Left lung (tissue), 10 donors: ENCODE data around the gene CAMTA1. TPM values are rescaled to one million over a fixed set of nuclear protein-coding genes. Genes with fewer than 3 reads are reported as not detected.

Experiments
- ATAC-seq: fragments of 200-7000 bp; cut with Tn5 transposase; one replicate; pipeline ENCODE4 v1.9.1; 2020; ENCODE audit warnings: moderate library complexity
- DNase-seq, 4 donors: peaks; one replicate each; pipeline ENCODE4 v3.0.0-alpha.2; 2013 to 2020
- H3K27ac ChIP-seq, 2 donors: fragments of 200-600 bp; sonication (generic) in 1 of 2; one replicate each; pipeline versions ENCODE4 v1.5.0 to v1.8.0; 2020 to 2021
- H3K27me3 ChIP-seq, 2 donors: fragments of 200-600 bp; sonication (generic) in 1 of 2; one replicate each; pipeline versions ENCODE4 v1.5.0 to v1.8.0; 2020 to 2021
- H3K36me3 ChIP-seq, 2 donors: fragments of 200-600 bp; sonication (generic) in 1 of 2; one replicate each; pipeline versions ENCODE4 v1.5.0 to v1.8.0; 2020 to 2021
- H3K4me1 ChIP-seq, 2 donors: fragments of 200-600 bp; one replicate each; pipeline ENCODE4 v1.8.0; 2021
- H3K4me3 ChIP-seq, 2 donors: fragments of 200-600 bp; sonication (generic) in 1 of 2; one replicate each; pipeline versions ENCODE4 v1.5.0 to v1.8.0; 2020 to 2021; ENCODE audit warnings: mild to moderate bottlenecking in 1 of 2
- H3K9me3 ChIP-seq, 2 donors: fragments of 200-600 bp; sonication (generic) in 1 of 2; one replicate each; pipeline versions ENCODE4 v1.5.0 to v1.8.0; 2020 to 2021
- CTCF ChIP-seq, 2 donors: fragments of 200-600 bp; sonication (generic) in 1 of 2; IDR thresholded peaks; one replicate each; pipeline versions ENCODE4 v1.5.0 to v1.8.0; 2021; ENCODE audit warnings: antibody characterized with exemption in 2 of 2
- intact Hi-C, 2 donors: fragments of 100-400 bp; cut with DNase I; formaldehyde crosslinking; loops; one replicate each; pipeline versions ENCODE4 v1.11.2 to v1.14.2; 2022
- polyA plus RNA-seq, 6 donors: library from polyadenylated mRNA; unstranded; fragments of 120-200 nt; gene quantifications; one replicate each; pipeline ENCODE4 v1.2.1, GENCODE V29; 2013; ENCODE audit not compliant: insufficient read length in 6 of 6
- total RNA-seq, 2 donors: library from RNA; stranded (reverse); fragmentation: NEBNext Ultra II Directional; extraction: Animal tissue kit (Norgen Biotek cat#: 25700); gene quantifications; one replicate each; pipeline ENCODE4 v1.2.1, GENCODE V29; 2021
- donor health status: DM: no; HTN: yes; CAD: no.
- donor health status: DM: no; HTN: no; CAD: no.

CAMTA1 gene
- total and polyA plus RNA-seq, 8 donors: 42.7 to 69.1 (median 49.4) TPM

- ATAC-seq: no peak
- H3K4me3 ChIP-seq: no peak overlapping the region
- TF ChIP-seq CTCF (IDR thresholded peaks at IDR 0.05): no peak
Observed at GRCh38 chr1:7233646-7234470, 448.6 kb downstream of the CAMTA1 start.

GRCh38 chr1:7234471-7234755, 449.2 kb downstream of the CAMTA1 start:
- H3K36me3 ChIP-seq: no peaks in the 10 kb centered on the region
- ATAC-seq (no peak), DNase-seq (no peak)
- no peak overlapping the region for H3K4me3 ChIP-seq
- H3K27ac ChIP-seq: no peak overlapping the region
- TF ChIP-seq CTCF (IDR thresholded peaks at IDR 0.05): no peak
- intact Hi-C loops: no loop called here
- peaks cover 0 to 16% of the 10 kb centered on the region in 2 donors for H3K27me3 ChIP-seq
- H3K9me3 ChIP-seq: no peaks in the 10 kb centered on the region
- no peaks in the 10 kb centered on the region for H3K4me1 ChIP-seq

More at GRCh38 chr1:7233646-7234470, 448.6 kb downstream of the CAMTA1 start:
- H3K4me1 ChIP-seq: no peaks in the 10 kb centered on the region
- H3K36me3 ChIP-seq: no peaks in the 10 kb centered on the region
- intact Hi-C loops: no loop called here
- H3K27ac ChIP-seq: no peak overlapping the region
- H3K9me3 ChIP-seq: no peaks in the 10 kb centered on the region
- H3K27me3 ChIP-seq: peaks cover 0 to 16% of the 10 kb centered on the region in 2 donors
- DNase-seq: no peak

- intact Hi-C loops: no loop called here
- Histone ChIP-seq H3K4me1 (no peaks in the 10 kb centered on the region), H3K4me3 (no peak overlapping the region), H3K27ac (no peak overlapping the region), H3K9me3 (no peaks in the 10 kb centered on the region), H3K36me3 (no peaks in the 10 kb centered on the region), H3K27me3 (peaks cover 0 to 16% of the 10 kb centered on the region in 2 donors)
- no peak for ATAC-seq
- no peak for TF ChIP-seq CTCF (IDR thresholded peaks at IDR 0.05)
- no peak for DNase-seq
Observed at GRCh38 chr1:7235871-7236517, 450.7 kb downstream of the CAMTA1 start.

GRCh38 chr1:7236844-7237515, 451.7 kb downstream of the CAMTA1 start:
- Histone ChIP-seq H3K4me1 (no peaks in the 10 kb centered on the region), H3K36me3 (no peaks in the 10 kb centered on the region), H3K4me3 (no peak overlapping the region), H3K9me3 (no peaks in the 10 kb centered on the region), H3K27me3 (peaks cover 0 to 16% of the 10 kb centered on the region in 2 donors), H3K27ac (no peak overlapping the region)
- ATAC-seq (no peak), DNase-seq (no peak)
- intact Hi-C loops: no loop called here
- no peak for TF ChIP-seq CTCF (IDR thresholded peaks at IDR 0.05)

- DNase-seq (no peak), ATAC-seq (no peak)
- no peak overlapping the region for H3K27ac ChIP-seq
- no peak overlapping the region for H3K4me3 ChIP-seq
- H3K9me3 ChIP-seq: no peaks in the 10 kb centered on the region
- no peaks in the 10 kb centered on the region for H3K36me3 ChIP-seq
- TF ChIP-seq CTCF (IDR thresholded peaks at IDR 0.05): no peak
- H3K27me3 ChIP-seq: peaks cover 0 to 25% of the 10 kb centered on the region in 2 donors
- intact Hi-C loops: no loop called here
- H3K4me1 ChIP-seq: no peaks in the 10 kb centered on the region
Observed at GRCh38 chr1:7247158-7247557, 461.9 kb downstream of the CAMTA1 start.
